Tibial nerve (tissue), 4 donors: Measurements from ENCODE around the gene IQCN. TPM values are rescaled to one million over a fixed set of nuclear protein-coding genes. Genes with fewer than 3 reads are reported as not detected.

Experiments
- DNase-seq, 2 donors: peaks; one replicate each; pipeline ENCODE4 v3.0.0-alpha.2; 2019; ENCODE audit warnings: low spot score in 2 of 2
- H3K27ac ChIP-seq, 4 donors: fragments of 200-600 bp; sonication (generic) in 3 of 4; one replicate each; pipeline ENCODE4 v1.5.1; 2017 to 2019; ENCODE audit warnings: mild to moderate bottlenecking in 1 of 4
- H3K27me3 ChIP-seq, 2 donors: fragments of 200-600 bp; sonication (generic) in 1 of 2; one replicate each; pipeline versions ENCODE4 v1.5.1 to v1.6.0; 2017 to 2019
- H3K36me3 ChIP-seq, 3 donors: fragments of 200-600 bp; sonication (generic); one replicate each; pipeline ENCODE4 v1.5.1; 2018 to 2019
- H3K4me1 ChIP-seq, 4 donors: fragments of 200-600 bp; sonication (generic) in 3 of 4; one replicate each; pipeline ENCODE4 v1.5.1; 2017 to 2019
- H3K4me3 ChIP-seq, 4 donors: fragments of 200-600 bp; sonication (generic) in 3 of 4; one replicate each; pipeline ENCODE4 v1.5.1; 2017 to 2019; ENCODE audit warnings: mild to moderate bottlenecking in 1 of 4, moderate library complexity in 1 of 4
- H3K9me3 ChIP-seq, 4 donors: fragments of 200-600 bp; sonication (generic) in 3 of 4; one replicate each; pipeline ENCODE4 v1.5.1; 2017 to 2019
- EP300 ChIP-seq, 2 donors: sonication (generic); formaldehyde crosslinking; IDR thresholded peaks; one replicate each; pipeline ENCODE4 v1.6.1; 2017; ENCODE audit warnings: antibody characterized with exemption in 2 of 2, mild to moderate bottlenecking in 1 of 2
- POLR2A ChIP-seq, 2 donors: fragments of 450-650 bp; IDR thresholded peaks; one replicate each; pipeline ENCODE4 v1.6.1; 2017; ENCODE audit warnings: antibody characterized with exemption in 2 of 2, mild to moderate bottlenecking in 2 of 2, moderate library complexity in 2 of 2
- WGBS, 2 donors: methylation state at CpG; one replicate each; pipeline ENCODE4 v1.1.5; 2018; 5-methylcytosine and 5-hydroxymethylcytosine counted together
- total RNA-seq, 4 donors: library from RNA; depleted of rRNA; stranded (reverse); fragments of >200 nt; gene quantifications; one replicate each; pipeline ENCODE4 v1.1.0, GENCODE V29; 2016
- TF ChIP-seq, protein P1 (sequence below), 5 experiments: fragments of 200-600 bp in 3 of 5; fragments of 450-650 bp in 2 of 5; sonication (generic) in 3 of 5; IDR thresholded peaks; one replicate each; pipeline ENCODE4 v1.5.1; 2016 to 2019; ENCODE audit warnings: antibody characterized with exemption in 5 of 5, mild to moderate bottlenecking in 3 of 5, moderate library complexity in 2 of 5

Gene IQCN
- total RNA-seq, 4 donors from 2014 or later = 2.3 to 11.4 (median 8.2) TPM

DNA sequence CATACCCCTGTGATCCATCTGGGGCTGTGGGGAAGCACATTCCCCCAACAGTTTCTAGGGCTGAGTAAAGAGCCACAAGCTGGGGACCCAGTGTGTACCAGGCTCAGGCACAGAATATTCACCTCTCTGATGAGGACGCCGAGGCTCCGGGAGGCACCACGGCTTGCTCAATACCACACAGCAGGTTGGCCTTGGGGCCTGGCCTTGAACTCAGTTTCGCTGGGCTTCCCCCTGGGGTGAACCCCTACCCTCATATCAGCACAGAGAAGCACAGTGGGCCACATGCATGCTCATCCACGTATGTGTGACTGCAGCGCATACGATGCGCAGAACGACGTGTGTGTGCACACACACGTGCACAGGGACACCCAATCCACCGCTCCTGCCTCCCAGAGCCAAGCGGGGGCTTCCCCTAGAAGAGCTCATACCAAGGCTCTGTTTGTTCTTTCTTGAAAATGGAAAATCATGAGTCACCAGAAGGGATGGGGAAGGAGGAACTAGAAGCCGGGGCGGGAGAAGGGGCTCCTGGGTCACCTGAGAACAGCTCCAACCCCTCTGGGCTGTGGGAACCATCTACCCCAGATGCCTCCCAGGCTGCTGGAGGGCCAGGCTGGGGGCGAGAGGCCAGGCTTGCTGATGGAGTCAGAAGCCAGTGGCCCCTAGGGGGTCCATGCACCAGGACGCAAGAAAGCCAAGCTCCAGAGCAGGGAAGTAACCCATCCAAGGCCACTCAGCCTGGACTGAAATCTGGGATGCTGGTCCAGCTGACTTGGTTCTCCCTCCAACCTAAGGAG is 43.1 kb downstream of the IQCN start:
- H3K4me1 ChIP-seq = peaks cover 0 to 13% (median 2%) of the 10 kb centered on the region in 4 donors
- H3K27ac ChIP-seq = no peak overlapping the region
- WGBS, 2 donors = 37 to 40% methylated on average over 18 of the region's 18 CpGs
- no peak for DNase-seq
- H3K36me3 ChIP-seq = no peaks in the 10 kb centered on the region
- TF ChIP-seq, protein P1, sequence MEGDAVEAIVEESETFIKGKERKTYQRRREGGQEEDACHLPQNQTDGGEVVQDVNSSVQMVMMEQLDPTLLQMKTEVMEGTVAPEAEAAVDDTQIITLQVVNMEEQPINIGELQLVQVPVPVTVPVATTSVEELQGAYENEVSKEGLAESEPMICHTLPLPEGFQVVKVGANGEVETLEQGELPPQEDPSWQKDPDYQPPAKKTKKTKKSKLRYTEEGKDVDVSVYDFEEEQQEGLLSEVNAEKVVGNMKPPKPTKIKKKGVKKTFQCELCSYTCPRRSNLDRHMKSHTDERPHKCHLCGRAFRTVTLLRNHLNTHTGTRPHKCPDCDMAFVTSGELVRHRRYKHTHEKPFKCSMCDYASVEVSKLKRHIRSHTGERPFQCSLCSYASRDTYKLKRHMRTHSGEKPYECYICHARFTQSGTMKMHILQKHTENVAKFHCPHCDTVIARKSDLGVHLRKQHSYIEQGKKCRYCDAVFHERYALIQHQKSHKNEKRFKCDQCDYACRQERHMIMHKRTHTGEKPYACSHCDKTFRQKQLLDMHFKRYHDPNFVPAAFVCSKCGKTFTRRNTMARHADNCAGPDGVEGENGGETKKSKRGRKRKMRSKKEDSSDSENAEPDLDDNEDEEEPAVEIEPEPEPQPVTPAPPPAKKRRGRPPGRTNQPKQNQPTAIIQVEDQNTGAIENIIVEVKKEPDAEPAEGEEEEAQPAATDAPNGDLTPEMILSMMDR (IDR thresholded peaks at IDR 0.05) = no peak
- TF ChIP-seq EP300 (IDR thresholded peaks at IDR 0.05) (no peak), POLR2A (IDR thresholded peaks at IDR 0.05) (no peak)
- peaks cover 2 to 95% of the 10 kb centered on the region in 2 donors for H3K27me3 ChIP-seq
- no peak overlapping the region for H3K4me3 ChIP-seq
- H3K9me3 ChIP-seq = peaks cover 0 to 15% (median 2%) of the 10 kb centered on the region in 4 donors

DNA sequence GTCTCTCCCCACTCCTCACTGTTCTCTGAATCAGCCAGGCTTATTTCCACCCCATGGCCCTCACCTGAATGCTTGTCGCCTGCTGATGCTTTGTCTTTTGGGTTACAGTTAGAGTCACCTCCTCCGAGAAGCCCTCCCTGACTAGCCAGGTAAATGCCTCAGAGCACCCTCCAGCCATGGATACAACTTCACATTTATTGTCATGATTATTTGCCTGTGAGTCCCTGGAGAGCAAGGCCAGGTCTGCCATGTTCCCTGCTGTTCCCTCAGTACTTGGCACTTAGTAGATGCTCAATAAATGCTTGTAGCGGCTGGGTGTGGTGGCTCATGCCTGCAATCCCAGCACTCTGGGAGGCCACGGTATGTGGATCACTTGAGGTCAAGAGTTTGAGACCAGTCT is 44.3 kb downstream of the IQCN start:
- no peak for DNase-seq
- peaks cover 0 to 25% (median 13%) of the 10 kb centered on the region in 4 donors for H3K4me1 ChIP-seq
- no peaks in the 10 kb centered on the region for H3K36me3 ChIP-seq
- WGBS, 2 donors = 82 to 86% methylated on average over 4 of the region's 4 CpGs
- TF ChIP-seq POLR2A (IDR thresholded peaks at IDR 0.05) (no peak), EP300 (IDR thresholded peaks at IDR 0.05) (no peak)
- TF ChIP-seq, protein P1 (IDR thresholded peaks at IDR 0.05) = no peak
- peaks cover 2 to 98% of the 10 kb centered on the region in 2 donors for H3K27me3 ChIP-seq
- no peak overlapping the region for H3K27ac ChIP-seq
- H3K4me3 ChIP-seq = no peak overlapping the region
- H3K9me3 ChIP-seq = peaks cover 0 to 15% (median 2%) of the 10 kb centered on the region in 4 donors

DNA sequence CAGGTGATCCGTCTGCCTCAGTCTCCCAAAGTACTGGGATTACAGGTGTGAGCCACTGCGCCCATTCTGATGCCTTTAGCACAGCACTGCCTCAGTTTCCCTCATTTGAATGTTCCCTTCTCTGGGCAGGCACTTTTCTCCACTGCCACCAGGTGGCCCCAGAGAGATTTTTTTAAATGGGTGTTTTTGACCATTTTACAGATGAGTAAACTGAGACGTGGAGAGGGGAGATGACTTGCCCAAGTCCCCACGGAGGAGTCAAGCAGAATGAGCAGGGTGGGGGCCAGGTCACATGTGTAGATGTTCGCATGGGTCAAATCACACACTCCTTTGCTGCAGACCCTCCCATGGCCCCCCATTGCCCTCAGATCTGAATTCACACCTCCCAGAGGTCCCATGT is 44.8 kb downstream of the IQCN start:
- no peak for DNase-seq
- 70 to 72% methylated on average over 5 of the region's 5 CpGs for WGBS, 2 donors
- H3K27me3 ChIP-seq = peaks cover 0 to 98% of the 10 kb centered on the region in 2 donors
- TF ChIP-seq EP300 (IDR thresholded peaks at IDR 0.05) = no peak
- TF ChIP-seq, protein P1 (IDR thresholded peaks at IDR 0.05) = peak in 4 of 5 experiments; percentile 8 to 20 (median 11)
- no peak overlapping the region for H3K4me3 ChIP-seq
- no peaks in the 10 kb centered on the region for H3K36me3 ChIP-seq
- peaks cover 0 to 29% (median 17%) of the 10 kb centered on the region in 4 donors for H3K4me1 ChIP-seq
- H3K27ac ChIP-seq = no peak overlapping the region
- peaks cover 0 to 15% (median 2%) of the 10 kb centered on the region in 4 donors for H3K9me3 ChIP-seq

DNA sequence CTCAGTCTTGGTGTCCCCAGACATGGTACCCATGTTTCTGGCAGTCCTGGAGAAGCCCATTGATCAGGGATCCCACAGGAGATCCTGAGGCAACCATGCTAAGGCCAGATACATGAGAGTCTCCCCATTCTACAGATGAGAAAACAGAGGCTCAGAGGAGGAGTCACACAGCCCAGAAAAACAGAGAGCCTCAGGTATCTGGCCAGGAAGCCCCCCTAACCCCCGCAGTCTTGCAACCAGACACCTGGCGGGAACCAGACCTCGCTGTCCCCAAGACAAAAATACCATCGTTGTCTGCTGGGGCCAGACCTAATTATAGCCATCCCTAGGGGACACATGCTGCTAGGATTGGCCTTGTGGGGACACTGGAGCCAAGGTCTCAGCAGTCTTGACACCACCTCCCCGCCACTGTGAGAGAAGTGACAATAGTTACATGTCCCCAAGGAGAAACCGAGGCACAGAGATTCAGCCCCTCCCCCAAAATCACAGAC is 46.4 kb downstream of the IQCN start:
- Histone ChIP-seq H3K4me1 (peaks cover 0 to 36% (median 17%) of the 10 kb centered on the region in 4 donors), H3K9me3 (peaks cover 0 to 3% (median under 1%) of the 10 kb centered on the region in 4 donors), H3K27me3 (peaks cover 0 to 81% of the 10 kb centered on the region in 2 donors), H3K27ac (no peak overlapping the region), H3K36me3 (no peaks in the 10 kb centered on the region), H3K4me3 (no peak overlapping the region)
- TF ChIP-seq POLR2A (IDR thresholded peaks at IDR 0.05) (no peak), EP300 (IDR thresholded peaks at IDR 0.05) (no peak)
- TF ChIP-seq, protein P1 (IDR thresholded peaks at IDR 0.05) = no peak
- 56 to 74% methylated on average over 4 to 6 of the region's 6 CpGs for WGBS, 2 donors
- no peak for DNase-seq
